GM12873 (cell line): Measurements from ENCODE around the gene CCDC187.

Experiments used
- TF ChIP-seq, protein P1 (sequence below): IDR thresholded peaks from 2 replicates; pipeline ENCODE4 v1.5.1; 2012; ENCODE audit warnings: low read depth, mild to moderate bottlenecking, moderate library complexity, low read length, control low read depth; ENCODE audit not compliant: insufficient read depth; ENCODE audit errors: missing control alignments

Gene CCDC187

DNA sequence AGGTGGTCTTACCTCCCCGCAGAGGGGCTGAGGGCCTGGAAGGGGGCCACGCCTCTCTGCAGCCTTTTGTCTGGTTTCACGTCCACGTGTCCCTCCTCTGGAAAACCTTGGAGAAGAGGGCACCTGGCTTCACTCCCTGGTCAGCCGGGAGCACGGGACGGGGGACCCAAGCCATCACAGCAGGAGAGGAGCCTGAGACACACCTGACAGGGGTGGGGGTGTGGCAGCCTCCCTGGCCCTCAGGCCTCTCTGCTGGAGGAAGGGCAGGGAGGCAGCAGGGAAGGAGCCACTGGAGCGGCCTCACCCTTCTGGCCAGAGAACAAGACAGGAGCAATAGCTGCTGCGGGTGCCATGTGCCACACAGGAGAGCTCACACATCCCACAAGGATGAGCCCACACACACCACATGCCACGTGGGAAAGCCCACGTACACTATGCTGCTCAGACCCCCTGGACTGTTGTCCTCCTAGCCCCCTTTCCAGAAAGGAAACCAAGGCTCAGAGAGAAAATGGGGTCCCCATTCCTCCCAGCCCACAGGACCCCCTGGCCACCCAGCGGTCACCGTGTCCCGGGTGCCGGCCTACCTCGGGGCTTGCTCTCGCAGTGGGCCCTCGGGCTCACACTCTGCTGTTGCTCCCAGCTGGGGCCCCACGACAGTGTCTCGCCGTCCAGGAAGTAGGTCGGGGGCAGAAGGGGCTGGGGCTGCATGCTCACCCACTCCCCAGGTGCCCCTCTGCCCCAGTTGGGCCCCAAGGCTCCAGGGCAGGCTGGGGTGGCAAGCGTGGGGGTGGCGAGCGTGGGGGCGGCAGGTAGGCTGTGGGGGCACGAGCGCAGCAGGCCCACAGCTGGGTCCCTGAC, 18.2 kb downstream of the CCDC187 start:
- TF ChIP-seq, protein P1, sequence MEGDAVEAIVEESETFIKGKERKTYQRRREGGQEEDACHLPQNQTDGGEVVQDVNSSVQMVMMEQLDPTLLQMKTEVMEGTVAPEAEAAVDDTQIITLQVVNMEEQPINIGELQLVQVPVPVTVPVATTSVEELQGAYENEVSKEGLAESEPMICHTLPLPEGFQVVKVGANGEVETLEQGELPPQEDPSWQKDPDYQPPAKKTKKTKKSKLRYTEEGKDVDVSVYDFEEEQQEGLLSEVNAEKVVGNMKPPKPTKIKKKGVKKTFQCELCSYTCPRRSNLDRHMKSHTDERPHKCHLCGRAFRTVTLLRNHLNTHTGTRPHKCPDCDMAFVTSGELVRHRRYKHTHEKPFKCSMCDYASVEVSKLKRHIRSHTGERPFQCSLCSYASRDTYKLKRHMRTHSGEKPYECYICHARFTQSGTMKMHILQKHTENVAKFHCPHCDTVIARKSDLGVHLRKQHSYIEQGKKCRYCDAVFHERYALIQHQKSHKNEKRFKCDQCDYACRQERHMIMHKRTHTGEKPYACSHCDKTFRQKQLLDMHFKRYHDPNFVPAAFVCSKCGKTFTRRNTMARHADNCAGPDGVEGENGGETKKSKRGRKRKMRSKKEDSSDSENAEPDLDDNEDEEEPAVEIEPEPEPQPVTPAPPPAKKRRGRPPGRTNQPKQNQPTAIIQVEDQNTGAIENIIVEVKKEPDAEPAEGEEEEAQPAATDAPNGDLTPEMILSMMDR = no peak

DNA sequence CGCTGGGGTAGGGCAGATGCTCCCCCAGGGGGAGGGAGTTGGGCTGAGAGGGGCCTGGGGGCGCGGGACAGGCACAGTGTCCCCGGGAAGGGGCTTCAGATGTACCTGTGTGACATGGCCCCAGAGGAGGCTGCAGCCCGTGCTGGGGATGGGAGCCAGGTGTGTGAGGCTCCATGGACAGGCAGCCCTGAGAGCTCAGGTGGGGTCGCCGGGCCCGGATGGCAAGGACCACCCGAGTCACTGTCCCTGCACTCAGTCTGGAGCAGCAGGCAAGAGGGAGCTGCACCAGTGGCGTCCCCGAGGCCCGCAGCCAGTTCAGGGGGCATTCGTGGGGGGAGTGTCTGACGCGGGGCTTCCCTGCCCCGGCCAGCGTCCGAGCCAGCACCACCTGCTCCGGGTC, 18.9 kb downstream of the CCDC187 start:
- TF ChIP-seq, protein P1 = no peak

GRCh38 chr9:136284311-136284710, 19.6 kb downstream of the CCDC187 start:
- TF ChIP-seq, protein P1 = no peak

DNA sequence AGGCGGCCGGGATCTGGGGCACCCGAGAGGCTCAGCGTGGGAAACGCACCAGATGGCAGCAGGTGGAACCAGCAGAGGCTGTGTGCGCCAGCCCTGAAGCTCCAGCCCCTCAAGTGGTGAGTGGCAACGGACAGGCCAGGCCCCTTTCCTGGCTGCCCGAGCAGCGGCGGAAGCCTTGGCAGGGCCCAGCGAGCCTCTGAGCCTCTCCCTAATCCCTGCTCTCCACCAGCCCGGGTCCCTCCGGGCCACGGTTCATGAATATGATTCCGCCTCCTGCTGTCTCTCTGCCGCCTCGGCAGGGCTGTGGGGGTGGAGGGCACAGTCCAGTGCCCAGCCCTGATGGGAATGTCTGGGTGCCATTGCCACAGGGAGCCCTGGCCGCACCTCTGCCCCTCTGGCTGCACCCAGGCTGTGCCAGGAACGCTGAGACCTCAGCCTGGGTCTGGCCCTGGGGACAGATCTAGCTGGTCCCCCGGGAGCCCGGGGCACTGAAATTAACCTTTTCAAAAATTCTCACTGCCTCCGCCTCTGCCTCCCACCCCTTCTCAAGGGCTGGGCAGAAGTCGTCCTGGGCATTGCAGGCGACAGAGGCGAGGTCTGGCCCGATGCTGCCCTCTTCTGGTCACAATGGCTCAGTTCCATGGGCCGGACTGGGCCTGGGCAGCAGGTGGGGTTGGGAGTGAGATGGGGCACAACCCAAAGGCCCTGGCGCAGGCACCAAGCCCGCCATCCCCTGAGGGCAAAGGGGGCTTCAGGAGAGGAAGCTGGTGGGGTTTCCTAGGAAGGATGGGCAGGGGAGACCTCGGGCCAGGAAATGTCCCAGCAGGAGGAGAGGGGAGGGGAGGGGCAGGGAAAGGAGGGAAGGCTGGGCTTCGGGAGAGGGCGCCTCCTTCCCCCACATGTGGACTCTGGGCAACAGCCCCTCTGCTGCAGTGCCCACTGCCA, 20.3 kb downstream of the CCDC187 start:
- TF ChIP-seq, protein P1 = peak; percentile 88

DNA sequence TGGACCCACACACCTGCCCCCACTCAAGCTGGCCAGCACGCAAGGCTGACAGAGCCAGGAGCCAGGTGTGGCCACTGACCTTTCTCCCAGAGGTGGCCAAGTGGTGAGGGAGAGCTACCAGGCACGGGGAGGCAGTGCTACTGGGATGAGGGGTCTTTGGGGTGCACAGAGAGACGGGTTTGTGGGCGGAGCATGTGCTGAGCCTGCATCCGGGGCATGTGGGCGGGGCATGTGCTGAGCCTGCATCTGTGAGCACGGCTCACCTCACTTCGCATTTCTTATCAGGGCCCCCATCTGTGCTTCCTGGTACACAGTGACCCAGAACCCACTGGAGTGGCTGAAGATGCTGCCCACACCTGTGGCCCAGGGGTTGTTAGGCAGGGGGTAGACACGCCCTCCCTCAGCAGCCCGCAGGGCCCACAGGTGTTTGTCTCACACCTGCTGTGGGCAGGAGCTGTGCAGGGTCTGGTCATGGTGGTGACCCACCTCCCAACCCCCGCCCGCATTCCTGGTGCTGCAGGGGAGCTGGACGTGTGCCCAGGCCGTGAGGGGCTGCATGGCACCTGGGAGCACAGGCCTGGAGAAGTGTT, 21.5 kb downstream of the CCDC187 start:
- TF ChIP-seq, protein P1 = no peak

DNA sequence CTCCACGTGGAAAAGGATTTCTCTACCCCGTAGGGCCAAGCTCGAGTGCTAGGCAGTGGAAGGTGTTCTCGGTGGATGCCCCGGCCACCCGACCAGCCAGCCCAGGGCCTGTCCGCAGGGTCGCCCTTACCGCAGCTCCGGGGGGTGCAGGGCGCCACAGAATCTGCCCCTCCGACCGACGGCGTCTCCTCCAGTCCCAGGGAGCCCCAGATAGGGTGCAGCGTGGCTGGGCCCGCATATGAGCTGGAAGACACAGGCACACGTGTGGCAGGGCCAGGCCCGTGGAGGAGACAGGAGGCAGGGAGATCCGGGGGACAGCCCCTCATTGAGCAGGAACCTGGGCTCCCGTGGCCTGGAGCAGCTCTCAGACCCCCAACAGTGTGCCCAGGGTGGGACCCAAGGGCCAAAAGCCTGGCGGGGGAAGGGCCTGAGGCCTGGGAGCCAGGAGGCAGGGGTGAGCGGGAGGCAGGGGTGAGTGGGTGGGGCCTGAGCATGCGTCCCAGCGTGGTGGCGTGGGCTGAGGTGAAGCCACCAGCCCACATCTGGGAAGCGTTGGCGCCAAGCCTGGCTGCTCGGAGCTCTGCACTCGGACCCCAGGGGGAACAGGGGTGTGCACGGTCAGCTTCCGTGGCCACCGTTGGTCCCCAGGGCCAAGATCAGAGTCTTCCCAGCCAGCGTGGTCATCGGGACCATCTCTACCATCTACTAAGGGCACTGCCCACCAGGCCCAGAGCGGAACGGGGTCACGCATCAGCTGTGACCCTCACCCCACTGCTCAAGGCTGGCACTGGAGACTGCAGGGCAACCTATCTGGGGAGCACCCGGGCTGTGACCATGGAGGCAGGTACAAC, 22.2 kb downstream of the CCDC187 start:
- TF ChIP-seq, protein P1 = no peak
